ENCODE measurements around the gene VMA21. TPM values are rescaled to one million over a fixed set of nuclear protein-coding genes. Genes with fewer than 3 reads are reported as not detected.

VMA21 gene
- total RNA-seq, 1 donor from 2014 or later, result 21.6 TPM

GRCh38 chrX:151419782-151420181 is 22.8 kb downstream of the VMA21 start:
- TF ChIP-seq POLR2AphosphoS5 (IDR thresholded peaks at IDR 0.05; ENCODE audit: insufficient read depth in 1 of 2, low read depth in 1 of 2) (no peak), POLR2A (IDR thresholded peaks at IDR 0.05) (no peak), CTCF (IDR thresholded peaks at IDR 0.05) (no peak)
- no peaks in the 10 kb centered on the region for H3K27me3 ChIP-seq
- H3K27ac ChIP-seq, result no peak overlapping the region
- DNase-seq (ENCODE audit: extremely low spot score in 2 of 2), result no peak
- H3K4me1 ChIP-seq, result no peaks in the 10 kb centered on the region
- H3K4me3 ChIP-seq, result no peak overlapping the region
- H3K36me3 ChIP-seq, result no peaks in the 10 kb centered on the region
- intact Hi-C loops (cut with DNase I), result no loop called here
- H3K9me3 ChIP-seq, result no peaks in the 10 kb centered on the region

- no peaks in the 10 kb centered on the region for H3K4me1 ChIP-seq
- no peaks in the 10 kb centered on the region for H3K9me3 ChIP-seq
- DNase-seq (ENCODE audit: extremely low spot score in 2 of 2), result no peak
- H3K36me3 ChIP-seq, result no peaks in the 10 kb centered on the region
- no peak overlapping the region for H3K27ac ChIP-seq
- H3K4me3 ChIP-seq, result no peak overlapping the region
- intact Hi-C loops (cut with DNase I), result no loop called here
- H3K27me3 ChIP-seq, result no peaks in the 10 kb centered on the region
- TF ChIP-seq CTCF (IDR thresholded peaks at IDR 0.05) (no peak), POLR2AphosphoS5 (IDR thresholded peaks at IDR 0.05; ENCODE audit: insufficient read depth in 1 of 2, low read depth in 1 of 2) (no peak), POLR2A (IDR thresholded peaks at IDR 0.05) (no peak)
Measured at GRCh38 chrX:151424505-151424904, 27.5 kb downstream of the VMA21 start.

DNA sequence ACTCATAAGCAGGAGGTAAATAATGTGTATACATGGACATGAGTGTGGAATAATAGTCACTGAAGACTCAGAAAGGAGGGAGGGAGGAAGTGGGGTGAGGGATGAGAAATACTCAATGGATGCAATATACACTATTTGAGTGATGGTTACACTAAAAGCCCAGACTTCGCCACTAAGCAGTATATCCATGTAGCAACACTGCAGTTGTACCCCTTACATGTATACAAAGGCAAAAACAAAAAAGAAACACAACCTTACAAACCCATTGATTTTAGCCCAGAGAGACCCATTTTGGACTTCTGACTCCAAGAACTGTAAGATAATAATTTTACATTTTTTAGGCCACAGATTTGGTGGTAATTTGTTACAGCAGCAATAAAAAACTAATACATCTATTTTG is 51.5 kb downstream of the VMA21 start:
- TF ChIP-seq CTCF (IDR thresholded peaks at IDR 0.05) (no peak), POLR2A (IDR thresholded peaks at IDR 0.05) (no peak), POLR2AphosphoS5 (IDR thresholded peaks at IDR 0.05; ENCODE audit: insufficient read depth in 1 of 2, low read depth in 1 of 2) (no peak)
- H3K4me3 ChIP-seq, result no peak overlapping the region
- H3K27ac ChIP-seq, result no peak overlapping the region
- intact Hi-C loops (cut with DNase I), result no loop called here
- H3K9me3 ChIP-seq, result no peaks in the 10 kb centered on the region
- H3K36me3 ChIP-seq, result no peaks in the 10 kb centered on the region
- H3K27me3 ChIP-seq, result no peaks in the 10 kb centered on the region
- H3K4me1 ChIP-seq, result no peaks in the 10 kb centered on the region
- DNase-seq (ENCODE audit: extremely low spot score in 2 of 2), result no peak

GRCh38 chrX:151458824-151459223 is 61.8 kb downstream of the VMA21 start:
- intact Hi-C loops (cut with DNase I), result no loop called here
- Histone ChIP-seq H3K4me3 (no peak overlapping the region), H3K4me1 (no peaks in the 10 kb centered on the region), H3K36me3 (no peaks in the 10 kb centered on the region), H3K27me3 (no peaks in the 10 kb centered on the region), H3K9me3 (no peaks in the 10 kb centered on the region), H3K27ac (no peak overlapping the region)
- DNase-seq (ENCODE audit: extremely low spot score in 2 of 2), result no peak
- TF ChIP-seq POLR2A (IDR thresholded peaks at IDR 0.05) (no peak), CTCF (IDR thresholded peaks at IDR 0.05) (no peak), POLR2AphosphoS5 (IDR thresholded peaks at IDR 0.05; ENCODE audit: insufficient read depth in 1 of 2, low read depth in 1 of 2) (no peak)

Other genes starting within 250 kb of the VMA21 start
- gene GPR50, start 220.6 kb upstream of the VMA21 start, total RNA-seq, result not detected
- not detected for gene PASD1, start 166.5 kb downstream of the VMA21 start, total RNA-seq

Data from vagina (tissue), 2 donors.